Fibroblast of skin of back (primary cell): ENCODE data around the gene COMMD1.

ENCODE experiments used
- DNase-seq: peaks from one replicate; pipeline ENCODE4 v3.0.0-alpha.2; 2013

Gene COMMD1

GRCh38 chr2:62184512-62185230 lies 279.2 kb downstream of the COMMD1 start:
- DNase-seq = no peak
